Spleen (tissue), 7 donors: Measurements from ENCODE around the gene FOXP1.

Source experiments
- POLR2AphosphoS5 ChIP-seq, 3 donors: sonication (generic); formaldehyde crosslinking; IDR thresholded peaks; one replicate each; pipeline ENCODE4 v1.5.1; 2017; ENCODE audit warnings: antibody characterized with exemption in 3 of 3
- TF ChIP-seq, protein P1 (sequence below), 11 experiments: fragments of 200-600 bp in 7 of 11; fragments of 450-650 bp in 4 of 11; sonication (generic) in 4 of 11; IDR thresholded peaks in 8 of 11; conservative IDR thresholded peaks in 3 of 11; 1 replicate in 7 of 11; 2 replicates in 4 of 11; pipeline versions ENCODE4 v1.4.0 to v1.8.0; 2016 to 2021; ENCODE audit warnings: antibody characterized with exemption in 11 of 11, inconsistent platforms in 4 of 11, mild to moderate bottlenecking in 1 of 11
- donor health status: DM: no; HTN: no; CAD: no; lungs with moderate emphysema.
- donor health status: DM: no; HTN: no; CAD: no.
- donor health status: DM: no; HTN: no; CAD: no.

DNA sequence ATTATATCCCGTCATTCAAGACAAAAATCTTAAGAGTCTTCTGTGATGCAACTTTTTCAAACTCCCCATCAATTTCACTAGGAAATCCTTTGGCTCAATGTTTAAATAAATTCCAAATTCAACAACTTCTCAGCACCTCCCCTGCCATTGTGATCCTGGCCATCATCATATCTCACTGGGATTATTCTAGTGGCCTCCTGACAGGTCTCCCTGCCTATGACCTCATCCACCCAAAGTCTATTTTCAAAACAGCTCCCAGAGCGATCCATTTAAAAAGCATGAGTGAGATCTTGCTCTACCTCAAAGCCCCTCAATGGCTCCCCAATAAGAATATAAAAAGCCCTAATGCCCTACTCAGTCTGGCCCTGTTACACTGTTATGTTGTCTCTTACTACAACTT, 293.2 kb downstream of the FOXP1 start:
- no peak for TF ChIP-seq POLR2AphosphoS5 (IDR thresholded peaks at IDR 0.05)
- TF ChIP-seq, protein P1, sequence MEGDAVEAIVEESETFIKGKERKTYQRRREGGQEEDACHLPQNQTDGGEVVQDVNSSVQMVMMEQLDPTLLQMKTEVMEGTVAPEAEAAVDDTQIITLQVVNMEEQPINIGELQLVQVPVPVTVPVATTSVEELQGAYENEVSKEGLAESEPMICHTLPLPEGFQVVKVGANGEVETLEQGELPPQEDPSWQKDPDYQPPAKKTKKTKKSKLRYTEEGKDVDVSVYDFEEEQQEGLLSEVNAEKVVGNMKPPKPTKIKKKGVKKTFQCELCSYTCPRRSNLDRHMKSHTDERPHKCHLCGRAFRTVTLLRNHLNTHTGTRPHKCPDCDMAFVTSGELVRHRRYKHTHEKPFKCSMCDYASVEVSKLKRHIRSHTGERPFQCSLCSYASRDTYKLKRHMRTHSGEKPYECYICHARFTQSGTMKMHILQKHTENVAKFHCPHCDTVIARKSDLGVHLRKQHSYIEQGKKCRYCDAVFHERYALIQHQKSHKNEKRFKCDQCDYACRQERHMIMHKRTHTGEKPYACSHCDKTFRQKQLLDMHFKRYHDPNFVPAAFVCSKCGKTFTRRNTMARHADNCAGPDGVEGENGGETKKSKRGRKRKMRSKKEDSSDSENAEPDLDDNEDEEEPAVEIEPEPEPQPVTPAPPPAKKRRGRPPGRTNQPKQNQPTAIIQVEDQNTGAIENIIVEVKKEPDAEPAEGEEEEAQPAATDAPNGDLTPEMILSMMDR (IDR thresholded peaks at IDR 0.05 in 8 of 11, conservative IDR thresholded peaks at IDR 0.05 in 3 of 11), result no peak
